Osteoblast (primary cell): ENCODE data around the gene BIN2. TPM values are rescaled to one million over a fixed set of nuclear protein-coding genes. Genes with fewer than 3 reads are reported as not detected.

Experiments
- DNase-seq: peaks from one replicate; pipeline ENCODE4 v3.0.0; 2011; ENCODE audit warnings: low spot score, mixed read lengths; ENCODE audit not compliant: insufficient read length; ENCODE audit errors: missing footprints
- H2AFZ ChIP-seq: 2 replicates; pipeline ENCODE4 v1.6.0; 2011; ENCODE audit warnings: mild to moderate bottlenecking, low read length
- H3K27ac ChIP-seq: 2 replicates; pipeline ENCODE4 v1.5.1; 2011; ENCODE audit warnings: mild to moderate bottlenecking, low read depth, low read length, moderate library complexity
- H3K27me3 ChIP-seq: 2 replicates; pipeline ENCODE4 v1.6.0; 2012; ENCODE audit warnings: mild to moderate bottlenecking, control low read depth, inconsistent platforms, low read length, moderate library complexity; ENCODE audit not compliant: insufficient read depth
- H3K36me3 ChIP-seq: 2 replicates; pipeline ENCODE4 v1.5.1; 2011; ENCODE audit warnings: mild to moderate bottlenecking, low read length, control low read depth, moderate library complexity; ENCODE audit not compliant: insufficient read depth
- H3K4me1 ChIP-seq: 2 replicates; pipeline ENCODE4 v1.5.1; 2011; ENCODE audit warnings: mild to moderate bottlenecking, low read length, control low read depth, moderate library complexity; ENCODE audit not compliant: insufficient read depth
- H3K4me2 ChIP-seq: 2 replicates; pipeline ENCODE4 v1.6.0; 2011; ENCODE audit warnings: mild to moderate bottlenecking, low read length; ENCODE audit not compliant: insufficient read depth
- H3K4me3 ChIP-seq: fragments of 200-600 bp; sonication (generic); 3 replicates; pipeline ENCODE4 v1.5.1; 2012; ENCODE audit warnings: mild to moderate bottlenecking, low read length, inconsistent platforms; ENCODE audit not compliant: insufficient read depth
- H3K79me2 ChIP-seq: 2 replicates; pipeline ENCODE4 v1.6.0; 2012; ENCODE audit warnings: mild to moderate bottlenecking, low read length, control low read depth, inconsistent platforms; ENCODE audit not compliant: insufficient read depth
- H3K9me3 ChIP-seq: 2 replicates; pipeline ENCODE4 v1.5.1; 2011; ENCODE audit warnings: low read depth, low read length, control low read depth
- H4K20me1 ChIP-seq: 2 replicates; pipeline ENCODE4 v1.6.0; 2012; ENCODE audit warnings: mild to moderate bottlenecking, low read length, control low read depth; ENCODE audit not compliant: insufficient read depth
- total RNA-seq: library from RNA; depleted of rRNA; stranded (reverse); fragments of >200 nt; gene quantifications from 2 replicates; pipeline ENCODE4 v1.2.3, GENCODE V29; 2012
- TF ChIP-seq, protein P1 (sequence below): IDR thresholded peaks from 2 replicates; pipeline ENCODE4 v1.5.1; 2011; ENCODE audit warnings: mild to moderate bottlenecking, low read depth, low read length, moderate library complexity; ENCODE audit errors: extremely low read depth

BIN2 gene
- total RNA-seq, 1 donor, result under 0.01 TPM

DNA sequence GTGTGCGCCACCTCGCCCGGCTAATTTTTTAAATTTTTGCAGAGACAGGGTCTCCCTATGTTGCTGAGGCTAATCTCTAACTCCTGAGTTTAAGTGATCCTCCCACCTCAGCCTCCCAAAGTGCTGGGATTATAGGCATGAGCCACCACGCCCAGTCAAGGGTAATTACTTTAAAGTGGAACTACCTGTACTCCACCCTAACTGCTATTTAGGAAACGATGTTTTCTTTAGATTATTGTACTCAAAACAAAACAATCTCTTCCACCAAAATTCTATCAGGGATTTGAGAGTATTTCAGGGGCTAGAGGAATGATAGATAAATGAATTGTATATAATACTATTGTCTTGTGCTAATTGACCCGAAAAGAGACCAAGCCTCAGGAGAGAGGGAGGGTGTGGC lies 9.6 kb upstream of the BIN2 start:
- no peak for DNase-seq
- H3K4me1 ChIP-seq, result peaks cover 4% of the 10 kb centered on the region
- H3K4me3 ChIP-seq, result no peak overlapping the region
- no peak overlapping the region for H3K27ac ChIP-seq
- TF ChIP-seq, protein P1, sequence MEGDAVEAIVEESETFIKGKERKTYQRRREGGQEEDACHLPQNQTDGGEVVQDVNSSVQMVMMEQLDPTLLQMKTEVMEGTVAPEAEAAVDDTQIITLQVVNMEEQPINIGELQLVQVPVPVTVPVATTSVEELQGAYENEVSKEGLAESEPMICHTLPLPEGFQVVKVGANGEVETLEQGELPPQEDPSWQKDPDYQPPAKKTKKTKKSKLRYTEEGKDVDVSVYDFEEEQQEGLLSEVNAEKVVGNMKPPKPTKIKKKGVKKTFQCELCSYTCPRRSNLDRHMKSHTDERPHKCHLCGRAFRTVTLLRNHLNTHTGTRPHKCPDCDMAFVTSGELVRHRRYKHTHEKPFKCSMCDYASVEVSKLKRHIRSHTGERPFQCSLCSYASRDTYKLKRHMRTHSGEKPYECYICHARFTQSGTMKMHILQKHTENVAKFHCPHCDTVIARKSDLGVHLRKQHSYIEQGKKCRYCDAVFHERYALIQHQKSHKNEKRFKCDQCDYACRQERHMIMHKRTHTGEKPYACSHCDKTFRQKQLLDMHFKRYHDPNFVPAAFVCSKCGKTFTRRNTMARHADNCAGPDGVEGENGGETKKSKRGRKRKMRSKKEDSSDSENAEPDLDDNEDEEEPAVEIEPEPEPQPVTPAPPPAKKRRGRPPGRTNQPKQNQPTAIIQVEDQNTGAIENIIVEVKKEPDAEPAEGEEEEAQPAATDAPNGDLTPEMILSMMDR, result no peak
- no peaks in the 10 kb centered on the region for H3K27me3 ChIP-seq
- no peaks in the 10 kb centered on the region for H3K36me3 ChIP-seq
- H3K9me3 ChIP-seq, result no peaks in the 10 kb centered on the region
- no peaks in the 10 kb centered on the region for H4K20me1 ChIP-seq
- H3K4me2 ChIP-seq, result no peak overlapping the region
- H3K79me2 ChIP-seq, result no peaks in the 10 kb centered on the region
- H2AFZ ChIP-seq, result no peak overlapping the region

DNA sequence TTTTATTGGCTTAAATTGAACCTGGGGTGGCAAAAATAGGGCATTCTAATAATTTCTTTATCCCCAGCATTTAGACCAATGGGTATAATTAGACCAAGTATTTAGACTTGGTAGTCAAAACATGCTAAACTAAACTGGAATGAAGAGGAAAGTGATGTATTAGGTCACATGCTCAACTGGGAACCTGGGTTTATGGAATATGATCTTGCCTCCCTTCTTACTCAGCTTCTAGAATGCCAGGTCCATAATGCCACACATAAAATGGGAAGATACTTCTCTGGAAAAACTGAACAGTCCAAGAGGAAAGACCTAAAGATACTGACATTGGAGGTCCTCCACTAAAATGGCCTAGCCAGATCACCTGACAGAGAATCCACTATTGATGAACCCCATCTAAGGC lies 6.2 kb upstream of the BIN2 start:
- no peak overlapping the region for H3K4me2 ChIP-seq
- H4K20me1 ChIP-seq, result no peaks in the 10 kb centered on the region
- peak; percentile 43 for DNase-seq
- H3K27me3 ChIP-seq, result no peaks in the 10 kb centered on the region
- peak overlapping the region; percentile 58 for H2AFZ ChIP-seq
- H3K27ac ChIP-seq, result peak overlapping the region; percentile 2
- no peaks in the 10 kb centered on the region for H3K36me3 ChIP-seq
- no peak overlapping the region for H3K4me3 ChIP-seq
- H3K79me2 ChIP-seq, result no peaks in the 10 kb centered on the region
- H3K4me1 ChIP-seq, result peaks cover 19% of the 10 kb centered on the region
- no peaks in the 10 kb centered on the region for H3K9me3 ChIP-seq
- TF ChIP-seq, protein P1, result no peak

DNA sequence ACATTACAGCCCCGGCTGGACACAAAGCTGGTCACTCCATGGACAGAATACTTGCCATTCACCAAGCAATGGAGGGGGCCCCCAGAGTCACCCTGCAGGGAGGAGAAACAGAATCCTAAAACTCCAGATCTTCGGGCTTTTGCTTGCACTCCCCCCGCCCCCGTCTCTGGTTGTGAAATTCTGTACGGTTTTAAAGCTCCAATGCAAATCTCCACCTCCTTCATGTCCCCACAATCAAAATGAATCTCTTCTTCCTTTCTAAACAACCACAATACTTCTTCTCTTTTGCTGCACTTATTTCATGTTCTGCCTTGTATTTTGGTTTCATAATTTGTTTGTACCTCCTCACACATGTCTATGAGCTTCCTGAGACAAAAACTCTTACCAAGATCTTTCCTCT lies 5.8 kb upstream of the BIN2 start:
- Histone ChIP-seq H3K4me2 (no peak overlapping the region), H3K79me2 (no peaks in the 10 kb centered on the region), H3K36me3 (no peaks in the 10 kb centered on the region), H3K27me3 (no peaks in the 10 kb centered on the region), H3K9me3 (no peaks in the 10 kb centered on the region), H3K4me1 (peaks cover 19% of the 10 kb centered on the region), H3K4me3 (no peak overlapping the region), H3K27ac (peak overlapping the region; percentile 2), H2AFZ (peak overlapping the region; percentile 58), H4K20me1 (no peaks in the 10 kb centered on the region)
- DNase-seq, result no peak
- TF ChIP-seq, protein P1, result no peak

DNA sequence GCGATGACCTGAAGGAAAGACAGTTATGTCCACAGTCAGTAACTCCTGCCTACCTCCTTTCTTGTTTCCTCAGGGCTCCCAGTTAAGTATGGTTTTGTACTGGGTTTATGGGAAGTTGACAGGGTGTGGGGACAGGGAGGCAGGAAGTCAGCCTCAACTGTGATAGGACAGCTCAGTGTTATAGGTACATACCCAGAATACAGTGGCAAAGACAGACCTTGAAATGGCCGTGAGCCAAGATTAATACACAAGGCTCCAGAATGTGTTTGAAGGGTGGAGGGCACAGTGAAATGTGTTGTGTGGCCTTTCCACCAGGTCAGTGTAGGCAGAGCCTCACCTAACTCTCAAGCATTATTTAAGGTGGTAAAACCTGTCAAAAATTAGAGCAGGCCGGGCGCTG lies 4.6 kb upstream of the BIN2 start:
- Histone ChIP-seq H3K27ac (no peak overlapping the region), H3K9me3 (no peaks in the 10 kb centered on the region), H3K4me1 (peaks cover 19% of the 10 kb centered on the region), H3K36me3 (no peaks in the 10 kb centered on the region), H3K27me3 (no peaks in the 10 kb centered on the region), H3K4me3 (no peak overlapping the region), H2AFZ (peak overlapping the region; percentile 35), H3K4me2 (no peak overlapping the region), H4K20me1 (no peaks in the 10 kb centered on the region), H3K79me2 (no peaks in the 10 kb centered on the region)
- DNase-seq, result no peak
- TF ChIP-seq, protein P1, result no peak
